Astrocyte of the spinal cord (primary cell): Measurements from ENCODE around the gene TLR5.

Experiments
- DNase-seq: peaks from one replicate; pipeline ENCODE4 v3.0.0; 2011; ENCODE audit warnings: low read depth, low spot score
- H3K4me3 ChIP-seq: 2 replicates; pipeline ENCODE4 v1.5.1; 2011; ENCODE audit warnings: low read depth, mild to moderate bottlenecking, low read length, moderate library complexity
- CTCF ChIP-seq: IDR thresholded peaks from 2 replicates; pipeline ENCODE4 v1.5.1; 2012; ENCODE audit warnings: low read depth, mild to moderate bottlenecking, low read length, inconsistent platforms
- in situ Hi-C: cut with HindIII; loops from 2 replicates; pipeline ENCODE4 v1.10.0; 2017; ENCODE audit warnings: low sequenced_read_pairs

TLR5 gene

GRCh38 chr1:223066415-223066814 is 76.6 kb downstream of the TLR5 start:
- no peak for DNase-seq
- no peak overlapping the region for H3K4me3 ChIP-seq
- no peak for TF ChIP-seq CTCF
- in situ Hi-C loops: no loop called here

- no peak overlapping the region for H3K4me3 ChIP-seq
- DNase-seq: no peak
- in situ Hi-C loops: no loop called here
- TF ChIP-seq CTCF: no peak
These were observed 80.9 kb downstream of the TLR5 start for GRCh38 chr1:223062177-223062576.

- no peak overlapping the region for H3K4me3 ChIP-seq
- no peak for TF ChIP-seq CTCF
These were observed 83.5 kb downstream of the TLR5 start for GRCh38 chr1:223059526-223059925.

More at GRCh38 chr1:223059526-223059925, 83.5 kb downstream of the TLR5 start:
- in situ Hi-C loops: no loop called here
- DNase-seq: no peak
